Measurements from ENCODE around the gene ATRNL1.
"Not testable (repeated sequence)": the region's sequence is repeated elsewhere in the genome, so short reads cannot be mapped to it uniquely, and the experiment has no call there.

The ATRNL1 gene

GRCh38 chr10:115422624-115423023 is 329.5 kb downstream of the ATRNL1 start:
- no peak for DNase-seq (ENCODE audit: low read depth)

GRCh38 chr10:115427611-115428010 is 334.4 kb downstream of the ATRNL1 start:
- no peak for DNase-seq (ENCODE audit: low read depth)

- no peak for DNase-seq (ENCODE audit: low read depth)
Measured at GRCh38 chr10:115432188-115432819, 339.1 kb downstream of the ATRNL1 start.

- DNase-seq (ENCODE audit: low read depth) = no peak
Measured at GRCh38 chr10:115436999-115437398, 343.8 kb downstream of the ATRNL1 start.

- no peak for DNase-seq (ENCODE audit: low read depth)
Measured at GRCh38 chr10:115441907-115442545, 348.9 kb downstream of the ATRNL1 start.

GRCh38 chr10:115456812-115457211 is 363.6 kb downstream of the ATRNL1 start:
- DNase-seq (ENCODE audit: low read depth) = no peak

GRCh38 chr10:115483294-115483693 is 390.1 kb downstream of the ATRNL1 start:
- DNase-seq (ENCODE audit: low read depth) = no peak

GRCh38 chr10:115491526-115492140 is 398.5 kb downstream of the ATRNL1 start:
- no peak for DNase-seq (ENCODE audit: low read depth)

- DNase-seq (ENCODE audit: low read depth) = no peak
Measured at GRCh38 chr10:115503546-115503945, 410.4 kb downstream of the ATRNL1 start.

GRCh38 chr10:115514895-115515294 is 421.7 kb downstream of the ATRNL1 start:
- no peak for DNase-seq (ENCODE audit: low read depth)

- DNase-seq (ENCODE audit: low read depth) = no peak
Measured at GRCh38 chr10:115525141-115525540, 432.0 kb downstream of the ATRNL1 start.

GRCh38 chr10:115527682-115528081 is 434.5 kb downstream of the ATRNL1 start:
- DNase-seq (ENCODE audit: low read depth) = not testable (repeated sequence)

- DNase-seq (ENCODE audit: low read depth) = not testable (repeated sequence)
Measured at GRCh38 chr10:115536401-115536800, 443.2 kb downstream of the ATRNL1 start.

- no peak for DNase-seq (ENCODE audit: low read depth)
Measured at GRCh38 chr10:115539142-115539762, 446.1 kb downstream of the ATRNL1 start.

GRCh38 chr10:115555887-115556402 is 462.8 kb downstream of the ATRNL1 start:
- DNase-seq (ENCODE audit: low read depth) = no peak

GRCh38 chr10:115558252-115558651 is 465.1 kb downstream of the ATRNL1 start:
- no peak for DNase-seq (ENCODE audit: low read depth)

GRCh38 chr10:115566867-115567266 is 473.7 kb downstream of the ATRNL1 start:
- no peak for DNase-seq (ENCODE audit: low read depth)

GRCh38 chr10:115572740-115573455 is 479.7 kb downstream of the ATRNL1 start:
- DNase-seq (ENCODE audit: low read depth) = no peak

- DNase-seq (ENCODE audit: low read depth) = no peak
Measured at GRCh38 chr10:115580239-115580638, 487.1 kb downstream of the ATRNL1 start.

- no peak for DNase-seq (ENCODE audit: low read depth)
Measured at GRCh38 chr10:115593060-115593459, 499.9 kb downstream of the ATRNL1 start.

GRCh38 chr10:115604627-115605026 is 511.5 kb downstream of the ATRNL1 start:
- DNase-seq (ENCODE audit: low read depth) = no peak

- DNase-seq (ENCODE audit: low read depth) = no peak
Measured at GRCh38 chr10:115606086-115606485, 512.9 kb downstream of the ATRNL1 start.
